NCI-H69 (cell line): ENCODE results near the gene SIGLEC15.
A peak's percentile ranks its signal among the peaks of the same experiment; 100 is the strongest.

Source experiments
- DNase-seq: peaks from one replicate; lab custom pipeline; 2025; lab: John Stamatoyannopoulos, UW

Gene SIGLEC15

GRCh38 chr18:45879681-45880655 lies 54.5 kb downstream of the SIGLEC15 start:
- peak; percentile 83 for DNase-seq

- no peak for DNase-seq
These were observed 55.5 kb downstream of the SIGLEC15 start for GRCh38 chr18:45880876-45881558.

GRCh38 chr18:45887585-45887984 lies 62.1 kb downstream of the SIGLEC15 start:
- DNase-seq: no peak

- no peak for DNase-seq
These were observed 64.1 kb downstream of the SIGLEC15 start for GRCh38 chr18:45889419-45890064.

GRCh38 chr18:45890606-45891005 lies 65.1 kb downstream of the SIGLEC15 start:
- DNase-seq: no peak

GRCh38 chr18:45891806-45892205 lies 66.3 kb downstream of the SIGLEC15 start:
- DNase-seq: no peak
